Activated naive CD4-positive, alpha-beta T cell (primary cell): ENCODE results near the gene CIAO3.

Experiments used
- DNase-seq, 4 experiments: peaks; one replicate each; lab custom pipeline; 2025; lab: John Stamatoyannopoulos, UW

CIAO3 gene

DNA sequence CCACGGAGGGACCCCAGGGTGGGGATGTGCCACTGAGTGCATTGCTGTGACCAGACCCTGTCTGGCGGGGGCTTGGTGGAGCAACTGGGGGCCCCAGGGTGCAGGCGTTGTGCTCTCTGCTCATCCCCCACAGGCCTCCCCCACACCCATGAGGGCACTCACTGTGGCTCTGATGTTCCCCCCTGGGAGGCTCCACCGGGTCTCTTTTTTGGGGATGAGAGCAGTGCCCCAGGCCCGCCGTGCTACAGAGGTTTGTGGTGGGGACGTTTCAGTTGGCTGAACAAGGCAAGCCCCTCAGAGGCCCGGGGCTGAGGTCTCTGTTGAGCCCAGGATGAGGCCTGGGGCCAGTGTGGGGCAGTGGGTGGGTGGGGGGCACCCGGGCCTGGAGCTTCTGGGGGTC, 17.1 kb downstream of the CIAO3 start:
- no peak for DNase-seq

DNA sequence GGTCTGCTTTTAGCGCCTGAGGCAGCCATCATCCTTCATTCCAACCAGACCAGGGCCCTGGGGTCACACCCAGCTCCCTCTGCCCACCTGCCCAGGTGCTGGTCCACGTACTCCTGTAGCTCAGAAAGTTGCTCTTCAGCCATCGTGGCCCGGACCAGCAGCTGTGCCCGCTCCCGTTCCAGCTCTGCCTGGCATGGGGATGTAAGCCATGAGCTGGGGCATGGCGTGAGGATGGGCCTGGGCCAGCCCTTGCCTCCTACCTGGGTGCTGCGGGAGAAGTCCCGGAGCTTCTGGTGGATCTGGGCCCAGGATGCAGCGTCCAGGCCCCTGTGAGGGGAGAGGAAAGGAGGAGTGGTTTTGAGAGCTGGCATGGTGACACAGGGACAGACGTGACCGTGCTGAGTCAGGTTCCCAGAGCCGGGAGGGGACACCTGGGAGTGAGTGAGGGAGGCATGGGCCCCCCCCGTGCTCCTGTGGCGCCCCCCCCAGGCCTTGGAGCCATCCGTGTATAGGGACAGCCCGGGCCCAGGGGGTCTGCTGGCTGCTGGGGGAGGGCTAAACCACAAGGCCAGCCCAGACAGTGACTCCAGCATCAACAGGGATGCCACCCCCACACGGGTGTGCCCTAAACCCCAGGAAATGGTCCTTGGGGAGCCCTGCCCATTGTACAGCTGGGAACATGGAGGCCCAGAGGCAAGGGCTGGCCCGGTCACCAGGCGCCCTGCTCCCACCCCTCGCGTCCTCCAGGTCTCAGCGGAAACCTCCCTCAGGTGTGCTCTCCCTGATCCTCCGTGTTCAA, 17.8 kb downstream of the CIAO3 start:
- DNase-seq = no peak

DNA sequence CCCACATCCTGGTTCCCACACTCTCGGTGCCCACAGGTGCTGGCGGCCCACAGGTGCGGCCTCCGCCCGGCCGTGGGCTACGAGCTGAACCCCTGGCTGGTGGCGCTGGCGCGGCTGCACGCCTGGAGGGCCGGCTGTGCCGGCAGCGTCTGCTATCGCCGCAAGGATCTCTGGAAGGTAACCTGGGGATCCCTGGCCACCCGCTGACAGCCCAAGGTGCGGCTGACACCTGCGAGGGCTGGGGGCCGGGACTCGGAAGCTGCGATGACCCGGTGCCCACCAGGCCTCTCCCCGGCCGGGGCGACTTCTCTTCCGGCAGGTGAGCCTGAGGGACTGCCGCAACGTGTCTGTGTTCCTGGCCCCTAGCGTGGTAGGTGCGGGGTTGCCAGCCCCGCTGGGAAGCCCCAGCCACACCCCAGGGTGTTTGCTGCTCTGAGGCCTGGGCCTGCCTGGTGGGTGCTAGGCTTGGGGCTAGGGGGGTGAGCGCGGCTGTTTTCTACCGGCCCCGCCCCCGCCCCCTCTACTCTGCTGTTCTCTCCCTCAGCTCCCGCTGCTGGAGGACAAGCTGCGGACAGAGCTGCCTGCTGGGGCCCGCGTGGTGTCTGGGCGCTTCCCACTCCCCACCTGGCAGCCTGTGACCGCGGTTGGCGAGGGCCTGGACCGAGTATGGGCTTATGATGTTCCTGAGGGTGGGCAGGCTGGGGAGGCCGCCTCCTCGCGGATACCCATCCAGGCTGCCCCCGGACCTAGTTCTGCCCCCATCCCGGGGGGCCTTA, 18.8 kb downstream of the CIAO3 start:
- no peak for DNase-seq

DNA sequence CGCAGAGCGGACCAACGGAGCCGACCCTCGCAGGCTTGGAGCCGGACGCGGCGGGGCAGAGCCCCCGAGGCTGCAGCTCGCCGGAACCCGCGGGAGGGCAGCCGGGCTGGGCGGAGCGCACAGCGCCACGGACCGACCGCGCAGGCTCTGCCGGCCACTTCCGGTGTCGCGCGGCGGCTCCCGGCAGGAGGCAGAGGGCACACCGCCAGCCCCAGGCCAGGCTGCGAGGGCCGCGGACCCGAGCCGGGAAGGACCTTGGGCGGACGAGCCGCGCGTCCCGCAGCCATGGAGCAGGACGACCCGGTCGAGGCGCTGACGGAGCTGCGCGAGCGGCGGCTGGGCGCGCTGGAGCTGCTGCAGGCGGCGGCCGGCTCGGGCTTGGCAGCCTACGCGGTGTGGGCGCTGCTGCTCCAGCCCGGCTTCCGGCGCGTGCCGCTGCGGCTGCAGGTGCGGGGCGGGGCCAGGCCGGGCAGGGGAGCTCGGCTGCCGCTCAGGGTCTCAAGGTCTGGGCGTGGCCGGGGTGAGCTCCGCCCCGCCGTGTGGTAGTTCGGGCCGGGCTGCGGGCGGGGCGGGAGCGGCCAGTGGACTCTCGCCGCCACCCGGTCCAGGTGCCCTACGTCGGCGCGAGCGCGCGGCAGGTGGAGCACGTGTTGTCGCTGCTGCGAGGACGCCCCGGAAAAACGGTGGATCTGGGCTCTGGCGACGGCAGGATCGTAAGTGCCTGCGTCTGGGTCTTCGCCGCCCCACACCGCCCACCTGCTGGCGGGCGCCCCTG, 19.6 kb downstream of the CIAO3 start, which contains the start of gene ANTKMT:
ANTKMT (plus strand) TSS at position 157 of the 775 bp plus-strand sequence; CDS start at position 286, 129 bp downstream.
- peak in 2 of 4 experiments; percentile 28 to 60 for DNase-seq

DNA sequence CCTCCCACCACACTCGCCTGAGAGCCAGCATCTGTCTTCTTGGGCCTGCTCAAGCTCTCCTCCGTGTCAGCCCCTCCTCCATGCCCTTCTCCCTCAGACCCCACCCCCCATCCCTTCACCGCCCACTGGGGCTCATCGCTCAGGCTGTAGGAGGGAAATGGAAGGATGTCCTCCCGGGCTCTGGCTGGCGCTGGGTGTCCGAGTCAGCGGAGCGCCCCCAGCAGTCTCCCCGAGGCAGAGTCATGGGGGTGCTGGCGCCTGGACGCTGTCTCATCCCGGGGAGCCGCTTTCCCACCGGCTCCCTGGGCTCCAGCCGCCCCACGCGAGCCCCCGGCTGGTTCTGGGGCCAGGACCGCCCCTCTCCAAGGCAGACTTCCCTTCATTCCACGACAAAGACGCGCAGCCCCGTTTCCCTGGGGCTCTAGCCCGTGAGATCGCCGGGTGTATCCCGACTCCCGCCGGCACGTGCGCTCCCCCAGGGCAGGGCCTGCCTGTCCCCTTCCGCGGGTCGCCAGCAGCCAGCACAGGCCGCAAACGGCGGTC, 20.3 kb downstream of the CIAO3 start:
- no peak for DNase-seq

DNA sequence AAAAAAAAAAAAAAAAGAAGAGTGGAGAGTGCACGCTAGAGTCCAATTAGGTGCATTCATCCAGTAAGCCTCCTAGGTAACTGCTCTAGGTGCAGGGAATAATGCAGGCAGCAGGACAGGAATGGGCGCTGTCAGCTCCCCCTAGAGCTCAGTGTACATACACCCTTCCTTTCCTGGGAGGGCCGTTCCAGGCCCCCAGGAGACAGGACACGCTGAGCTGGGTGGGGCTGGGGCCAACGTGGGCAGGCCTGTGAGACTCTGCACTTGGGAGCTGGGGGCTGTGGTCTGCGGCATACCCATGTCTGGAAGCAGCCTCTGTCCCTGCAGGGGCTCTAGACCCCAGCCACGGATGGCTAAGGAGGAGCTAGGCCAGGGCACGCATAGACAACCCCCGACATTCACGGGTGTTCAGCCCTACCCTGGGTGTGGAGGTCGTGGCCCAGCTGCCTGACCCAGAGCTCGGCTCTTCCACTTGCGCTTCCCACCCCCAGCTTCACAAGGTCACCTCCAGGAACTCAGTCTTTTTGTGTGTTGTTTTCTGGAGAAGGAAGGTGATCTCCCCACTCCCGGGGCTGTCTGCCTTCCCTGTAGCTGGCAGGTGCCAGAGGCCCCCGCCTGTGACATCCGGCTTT, 20.9 kb downstream of the CIAO3 start:
- no peak for DNase-seq

DNA sequence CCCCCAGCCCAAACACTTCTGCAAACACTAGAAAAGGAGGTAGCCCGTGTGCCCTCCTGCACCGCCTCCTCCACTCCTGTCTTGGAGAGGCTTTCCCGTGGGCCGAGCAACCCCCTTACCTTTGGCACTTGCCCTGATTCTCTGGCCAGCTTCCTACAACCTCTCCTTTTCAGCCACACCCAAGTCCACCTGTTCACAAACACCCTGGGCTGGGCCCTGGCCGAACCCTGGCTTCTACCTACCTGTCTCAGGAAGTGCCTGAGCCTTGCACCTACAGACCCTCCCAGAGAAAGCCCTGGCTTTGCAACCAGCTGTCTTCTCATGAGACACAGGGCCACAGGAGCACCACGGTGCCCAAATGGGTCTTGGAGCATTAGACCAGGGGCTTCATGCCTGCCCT, 21.9 kb downstream of the CIAO3 start:
- no peak for DNase-seq

DNA sequence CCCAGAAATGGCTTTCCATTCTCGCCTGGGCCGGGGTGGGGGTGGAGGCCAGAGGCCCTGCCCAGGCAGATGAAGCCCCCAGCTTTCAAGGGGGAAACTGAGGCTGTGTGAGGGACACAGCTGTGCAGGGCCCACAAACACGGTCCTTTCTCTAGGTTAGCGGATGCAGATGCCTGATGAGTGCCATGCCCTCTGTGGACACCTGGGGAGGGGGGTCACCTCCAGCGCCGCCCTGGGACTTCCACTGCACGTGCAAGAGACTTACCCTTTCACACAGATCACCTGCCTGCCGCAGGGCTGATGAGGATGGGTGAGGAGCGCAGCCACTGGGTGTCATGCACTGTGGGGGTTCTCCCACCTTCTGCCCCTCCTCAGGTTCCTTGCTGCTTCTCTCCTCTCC, 22.4 kb downstream of the CIAO3 start:
- DNase-seq = no peak

DNA sequence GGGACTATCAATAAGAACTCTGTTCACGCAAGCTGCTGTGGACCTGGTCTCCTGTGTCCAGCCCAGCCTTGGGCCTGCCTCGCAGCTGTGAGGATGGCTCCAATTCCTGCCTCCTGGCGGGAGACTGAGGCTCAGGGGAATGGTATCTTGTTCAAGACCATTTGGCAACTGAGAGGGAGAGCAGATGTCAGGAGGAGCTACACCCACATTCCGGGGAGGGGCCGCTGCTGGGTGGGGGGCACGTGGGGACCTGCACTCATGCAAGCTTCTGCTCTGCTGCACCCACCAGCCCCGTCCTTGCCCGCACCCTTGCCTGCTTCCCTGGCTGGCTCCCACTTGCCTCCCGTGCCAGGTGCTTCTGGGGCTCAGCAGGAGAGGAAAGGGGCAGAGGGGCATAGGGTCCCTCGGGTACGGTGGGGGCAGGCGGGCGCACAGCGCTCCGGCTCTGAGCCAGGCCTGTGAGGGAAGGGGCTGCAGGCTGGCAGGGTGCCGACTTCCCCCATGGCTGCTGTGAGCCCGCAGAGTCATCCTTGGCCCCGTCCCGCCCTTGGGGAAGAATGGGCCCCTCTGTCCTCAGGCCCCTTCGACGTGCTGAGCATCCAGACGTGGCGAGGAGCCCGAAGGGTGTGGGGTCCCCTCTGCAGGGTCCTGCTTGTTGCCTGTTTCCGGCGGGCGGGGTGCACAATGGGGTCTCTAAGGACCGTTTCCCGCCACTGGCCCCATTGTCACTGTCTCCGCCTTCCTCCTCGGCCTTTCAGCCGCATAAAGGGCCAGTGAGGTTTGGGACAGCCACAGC, 23.1 kb downstream of the CIAO3 start:
- no peak for DNase-seq

DNA sequence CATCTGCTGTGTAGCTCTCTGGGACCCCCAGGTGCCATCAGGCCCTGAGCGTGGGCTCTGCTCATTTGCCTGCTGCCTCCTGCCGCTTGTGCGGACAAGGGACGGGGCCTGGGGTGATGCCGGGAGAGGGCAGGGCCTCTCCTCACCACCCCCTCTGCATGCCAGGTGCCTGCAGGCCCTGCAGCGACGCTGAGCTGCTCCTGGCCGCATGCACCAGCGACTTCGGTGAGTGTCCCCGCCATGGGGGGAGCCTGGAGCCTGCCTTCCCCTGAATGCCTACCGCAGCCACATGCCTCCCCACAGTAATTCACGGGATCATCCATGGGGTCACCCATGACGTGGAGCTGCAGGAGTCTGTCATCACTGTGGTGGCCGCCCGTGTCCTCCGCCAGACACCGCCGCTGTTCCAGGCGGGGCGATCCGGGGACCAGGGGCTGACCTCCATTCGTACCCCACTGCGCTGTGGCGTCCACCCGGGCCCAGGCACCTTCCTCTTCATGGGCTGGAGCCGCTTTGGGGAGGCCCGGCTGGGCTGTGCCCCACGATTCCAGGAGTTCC, 23.9 kb downstream of the CIAO3 start:
- no peak for DNase-seq

DNA sequence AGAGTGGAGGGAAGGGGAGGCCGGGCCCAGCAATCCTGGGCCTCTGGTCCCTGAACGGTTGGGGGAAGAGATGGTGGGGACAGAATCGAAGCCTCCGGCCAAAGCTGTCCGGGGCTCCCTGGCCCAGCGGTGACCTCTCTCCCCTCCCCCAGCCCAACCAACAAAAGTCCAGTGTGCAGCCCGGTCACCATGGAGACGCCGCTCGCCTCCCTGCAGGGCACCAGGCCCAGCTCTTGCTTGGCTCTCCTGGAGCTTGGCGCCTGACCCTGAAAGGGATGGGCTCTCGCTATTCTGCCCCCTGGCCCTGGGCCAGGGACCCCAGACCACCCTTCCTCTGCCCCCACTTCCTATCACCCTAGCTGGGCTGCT, 24.6 kb downstream of the CIAO3 start:
- DNase-seq = no peak

DNA sequence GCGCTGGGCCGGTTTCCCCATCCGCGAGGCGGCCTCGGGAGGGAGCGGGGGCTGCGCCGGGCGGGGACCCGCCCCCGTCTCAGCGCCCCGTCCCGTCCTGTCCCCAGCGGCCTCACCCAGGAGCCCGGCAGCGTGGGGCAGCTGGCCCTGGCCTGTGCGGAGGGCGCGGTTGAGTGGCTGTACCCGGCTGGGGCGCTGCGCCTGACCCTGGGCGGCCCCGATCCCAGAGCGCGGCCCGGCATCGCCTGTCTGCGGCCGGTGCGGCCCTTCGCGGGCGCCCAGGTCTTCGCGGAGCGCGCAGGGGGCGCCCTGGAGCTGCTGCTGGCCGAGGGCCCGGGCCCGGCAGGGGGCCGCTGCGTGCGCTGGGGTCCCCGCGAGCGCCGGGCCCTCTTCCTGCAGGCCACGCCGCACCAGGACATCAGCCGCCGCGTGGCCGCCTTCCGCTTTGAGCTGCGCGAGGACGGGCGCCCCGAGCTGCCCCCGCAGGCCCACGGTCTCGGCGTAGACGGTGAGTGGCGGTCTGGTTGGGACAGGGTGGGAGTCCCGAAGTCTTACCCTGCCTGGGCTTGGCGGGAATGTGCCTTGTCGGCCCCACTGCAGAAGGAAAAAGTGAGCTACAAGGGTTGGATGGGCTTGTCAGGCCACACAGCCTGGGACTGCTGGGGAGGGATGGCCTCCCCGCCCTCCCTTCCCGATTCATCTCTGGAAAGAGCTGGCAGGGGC, 25.2 kb downstream of the CIAO3 start:
- DNase-seq = no peak

DNA sequence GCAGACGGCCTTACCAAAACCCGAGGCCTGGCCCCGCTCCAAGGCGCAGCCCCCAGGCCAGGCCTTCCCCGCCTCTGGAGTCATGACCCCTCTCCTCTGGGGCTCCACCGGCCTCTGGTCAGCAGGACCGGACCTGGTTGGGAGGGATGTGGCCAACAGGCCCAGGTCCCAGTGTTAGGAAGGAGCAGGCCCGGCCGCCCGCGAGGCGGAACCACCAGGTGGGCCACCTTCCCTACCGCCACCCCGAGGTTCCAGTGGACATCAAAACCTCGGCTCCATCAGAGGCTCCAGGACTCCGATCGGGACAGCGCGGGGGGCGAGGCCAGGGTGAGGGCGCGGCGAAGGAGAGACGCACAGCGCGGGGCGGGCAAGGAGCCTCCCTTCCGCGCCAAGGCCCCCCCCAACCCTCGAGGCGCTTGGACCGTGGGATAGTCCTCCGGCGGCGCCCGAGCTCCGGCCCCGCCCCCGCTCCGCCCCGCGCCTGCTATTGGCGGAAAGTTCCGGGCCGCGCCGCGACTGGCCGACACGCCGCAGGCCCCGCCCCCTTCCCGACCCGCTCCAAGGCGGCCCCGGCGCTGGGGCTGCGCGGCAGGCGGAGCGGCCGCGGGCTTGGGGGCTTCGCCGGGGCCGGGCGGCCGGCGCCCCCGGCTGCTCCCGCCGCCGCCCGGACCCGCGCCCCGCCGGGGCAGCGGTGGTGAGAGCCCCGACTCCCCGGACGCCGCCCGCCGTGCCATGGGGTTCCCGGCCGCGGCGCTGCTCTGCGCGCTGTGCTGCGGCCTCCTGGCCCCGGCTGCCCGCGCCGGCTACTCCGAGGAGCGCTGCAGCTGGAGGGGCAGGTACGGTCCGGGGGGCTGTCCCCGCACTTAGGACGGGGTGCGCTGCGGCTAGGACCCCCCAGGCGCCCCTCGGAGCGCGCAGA, 26.0 kb downstream of the CIAO3 start, which contains the start of gene METRN:
METRN (plus strand) TSS at position 561 of the 919 bp plus-strand sequence; CDS start at position 733, 172 bp downstream.
- DNase-seq = peak; percentile 49 to 84 (median 68)

DNA sequence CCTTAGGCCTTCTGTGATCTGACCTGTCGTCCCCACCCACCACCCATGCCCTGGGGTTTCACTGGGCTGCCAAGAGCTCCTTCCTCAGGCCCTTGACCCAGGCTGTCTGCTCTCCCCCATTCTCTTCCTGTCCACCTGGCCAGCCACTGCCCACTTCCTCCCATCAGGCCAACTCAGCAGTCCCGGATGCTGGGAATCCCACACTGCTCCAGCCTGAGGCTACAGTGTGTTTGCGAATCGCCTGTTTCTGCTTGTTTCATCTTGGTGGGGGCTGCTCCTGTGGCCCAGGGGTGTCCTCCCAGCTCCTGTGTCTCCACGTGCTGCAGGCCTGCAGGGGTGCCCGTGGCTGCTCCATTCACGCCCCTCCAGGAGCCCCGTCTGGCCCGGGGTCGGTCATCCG, 26.7 kb downstream of the CIAO3 start:
- DNase-seq = no peak

DNA sequence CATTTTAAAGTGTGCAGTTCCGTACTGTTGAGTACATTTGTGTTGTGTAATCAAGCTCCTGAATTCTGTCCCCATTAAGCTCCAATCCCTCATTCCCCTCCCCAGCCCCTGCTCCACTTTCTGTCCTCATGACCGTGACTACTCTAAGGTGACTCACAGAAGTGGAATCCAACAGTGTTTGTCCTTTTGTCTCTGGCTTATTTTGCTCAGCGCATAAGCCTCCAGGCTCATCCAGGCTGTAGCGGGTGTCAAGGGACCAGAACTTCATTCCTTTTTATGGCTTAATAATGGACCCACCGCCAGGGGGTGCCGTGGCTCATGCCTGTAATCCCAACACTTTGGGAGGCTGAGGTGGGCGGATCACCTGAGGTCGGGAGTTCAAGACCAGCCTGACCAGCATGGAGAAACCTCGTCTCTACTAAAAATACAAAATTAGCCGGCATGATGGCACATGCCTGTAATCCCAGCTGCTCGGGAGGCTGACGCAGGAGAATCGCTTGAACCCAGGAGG, 28.0 kb downstream of the CIAO3 start:
- peak in 2 of 4 experiments; percentile 16 to 35 for DNase-seq

DNA sequence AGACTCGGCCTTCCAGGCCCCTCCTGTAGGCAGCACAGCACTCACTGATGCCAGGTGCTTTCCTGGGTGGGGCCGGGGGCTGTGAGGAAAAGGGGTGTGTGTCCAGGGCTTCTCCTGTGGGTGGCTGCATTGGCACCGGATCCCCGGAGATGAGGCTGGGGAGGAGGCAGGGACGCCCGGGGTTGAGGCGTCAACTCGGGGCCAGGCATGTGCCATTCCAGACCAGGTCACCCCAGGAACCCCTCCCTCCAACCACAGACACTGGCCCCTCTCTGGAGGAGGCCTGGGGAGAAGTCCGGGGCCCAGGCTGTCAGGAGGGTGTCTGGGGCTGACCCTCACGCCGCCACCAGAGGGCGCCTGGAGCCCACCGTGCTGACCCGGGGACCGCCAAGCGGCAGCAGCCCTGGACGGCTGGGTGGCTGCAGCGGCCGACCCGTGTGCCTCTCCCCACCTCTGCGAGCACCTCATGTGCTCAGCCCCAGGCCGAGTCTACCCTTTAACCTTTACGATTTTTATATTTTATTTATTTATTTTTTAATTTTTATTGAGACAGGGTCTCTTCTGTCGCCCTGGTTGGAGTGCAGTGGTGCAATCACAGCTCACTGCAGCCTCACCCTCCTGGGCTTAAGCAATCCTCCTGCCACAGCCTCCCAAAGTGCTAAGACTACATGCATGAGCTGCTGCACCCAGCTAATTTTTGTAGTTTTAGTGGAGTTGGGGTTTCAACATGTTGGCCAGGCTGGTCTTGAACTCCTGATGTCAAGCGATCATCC, 29.1 kb downstream of the CIAO3 start:
- DNase-seq = peak; percentile 48 to 76 (median 62)

DNA sequence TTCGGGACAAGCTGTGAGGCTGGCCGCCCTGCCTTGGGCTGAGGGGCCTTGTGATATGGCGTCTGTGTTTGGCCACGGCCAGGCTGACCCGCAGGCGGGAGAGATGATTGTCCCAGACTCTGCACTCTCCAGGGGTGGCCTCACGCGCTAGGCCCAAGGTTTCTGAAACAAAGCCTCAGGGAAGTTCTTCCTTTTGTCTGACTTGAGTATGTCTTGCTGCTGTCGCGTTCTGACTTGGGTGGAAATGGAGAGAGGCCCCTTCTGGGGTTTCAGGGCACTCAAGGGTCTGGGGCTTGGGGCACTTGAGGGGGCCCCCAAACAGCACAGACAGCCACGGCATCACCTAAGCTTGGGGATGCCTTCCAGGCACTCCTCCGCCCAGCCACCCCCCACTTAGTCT, 29.7 kb downstream of the CIAO3 start:
- no peak for DNase-seq
